ENCODE measurements around the gene PLCD3. TPM values are rescaled to one million over a fixed set of nuclear protein-coding genes. Genes with fewer than 3 reads are reported as not detected.

The PLCD3 gene
- total and polyA plus RNA-seq, 2 of the 13 experiments (the other 11 are each of a cell fraction or from before 2014, with no cell fraction given): 11.3 to 39.1 TPM

DNA sequence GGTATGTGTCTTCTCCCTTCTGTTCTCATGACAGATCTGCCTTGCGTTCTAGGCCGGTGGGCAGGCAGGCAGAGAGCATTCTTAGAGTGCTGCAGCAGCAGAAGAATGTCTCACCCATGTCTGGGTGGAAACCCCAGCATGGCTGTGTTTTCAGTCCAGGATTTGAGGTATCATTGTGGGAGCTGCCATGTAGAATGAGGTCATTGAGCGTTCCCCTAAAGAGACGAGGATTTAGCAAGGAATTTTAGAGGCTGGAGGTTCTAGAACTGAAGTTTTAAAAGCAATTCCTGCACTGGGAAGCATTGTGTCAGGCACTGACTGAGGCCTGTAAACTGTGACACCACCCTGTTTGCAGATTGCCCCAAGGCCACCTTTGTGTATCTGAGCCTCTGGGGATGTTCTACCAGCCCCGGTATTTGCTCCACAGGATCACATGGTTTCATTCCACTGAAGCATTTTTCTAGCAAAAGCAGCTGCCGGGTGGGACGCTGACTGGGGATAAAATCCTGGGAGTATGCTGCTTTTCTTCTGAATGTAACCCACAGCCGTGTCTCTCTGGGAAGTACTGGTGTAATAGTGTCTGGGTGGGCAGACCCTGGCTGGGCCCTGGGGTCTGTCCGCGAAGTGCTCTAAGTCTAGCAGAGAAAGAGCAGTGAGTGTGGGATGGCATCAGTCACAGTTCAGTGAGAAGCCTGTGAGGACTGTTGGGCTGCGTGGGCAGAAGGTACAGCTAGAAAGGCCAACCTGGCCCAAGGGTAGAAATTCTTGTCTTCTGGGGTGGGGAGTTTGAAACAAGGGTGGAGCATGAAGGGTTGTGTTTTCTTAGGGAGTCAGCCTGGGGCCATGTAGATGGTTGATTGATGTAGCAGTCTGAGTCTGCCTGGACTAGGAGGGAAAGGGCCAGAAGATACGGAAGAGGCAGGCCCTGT is 30.2 kb downstream of the PLCD3 start (continued):
- TF ChIP-seq, protein P1, sequence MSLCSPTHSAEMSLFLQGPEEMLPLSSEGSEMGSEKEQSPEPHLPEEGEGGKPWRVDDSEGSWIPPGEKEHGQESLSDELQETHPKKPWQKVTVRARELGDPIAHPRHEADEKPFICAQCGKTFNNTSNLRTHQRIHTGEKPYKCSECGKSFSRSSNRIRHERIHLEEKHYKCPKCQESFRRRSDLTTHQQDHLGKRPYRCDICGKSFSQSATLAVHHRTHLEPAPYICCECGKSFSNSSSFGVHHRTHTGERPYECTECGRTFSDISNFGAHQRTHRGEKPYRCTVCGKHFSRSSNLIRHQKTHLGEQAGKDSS (CRISPR knock-in tag; IDR thresholded peaks at IDR 0.05; ENCODE audit: borderline replicate concordance, low read depth): no peak
- no peak for TF ChIP-seq ZNF761 (CRISPR knock-in tag; conservative IDR thresholded peaks at IDR 0.05)
- peak; percentile 65 for TF ChIP-seq NCOA2 (CRISPR knock-in tag; IDR thresholded peaks at IDR 0.05)
- TF ChIP-seq, protein P2, sequence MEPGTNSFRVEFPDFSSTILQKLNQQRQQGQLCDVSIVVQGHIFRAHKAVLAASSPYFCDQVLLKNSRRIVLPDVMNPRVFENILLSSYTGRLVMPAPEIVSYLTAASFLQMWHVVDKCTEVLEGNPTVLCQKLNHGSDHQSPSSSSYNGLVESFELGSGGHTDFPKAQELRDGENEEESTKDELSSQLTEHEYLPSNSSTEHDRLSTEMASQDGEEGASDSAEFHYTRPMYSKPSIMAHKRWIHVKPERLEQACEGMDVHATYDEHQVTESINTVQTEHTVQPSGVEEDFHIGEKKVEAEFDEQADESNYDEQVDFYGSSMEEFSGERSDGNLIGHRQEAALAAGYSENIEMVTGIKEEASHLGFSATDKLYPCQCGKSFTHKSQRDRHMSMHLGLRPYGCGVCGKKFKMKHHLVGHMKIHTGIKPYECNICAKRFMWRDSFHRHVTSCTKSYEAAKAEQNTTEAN (CRISPR knock-in tag; conservative IDR thresholded peaks at IDR 0.05): 0 out of 2 replicates have a peak, but pooled peaks have one; percentile 33
- peak; percentile 47; the same call in 1 of the 2 replicates for TF ChIP-seq GATAD1 (CRISPR knock-in tag; IDR thresholded peaks at IDR 0.05)
- TF ChIP-seq, protein P3, sequence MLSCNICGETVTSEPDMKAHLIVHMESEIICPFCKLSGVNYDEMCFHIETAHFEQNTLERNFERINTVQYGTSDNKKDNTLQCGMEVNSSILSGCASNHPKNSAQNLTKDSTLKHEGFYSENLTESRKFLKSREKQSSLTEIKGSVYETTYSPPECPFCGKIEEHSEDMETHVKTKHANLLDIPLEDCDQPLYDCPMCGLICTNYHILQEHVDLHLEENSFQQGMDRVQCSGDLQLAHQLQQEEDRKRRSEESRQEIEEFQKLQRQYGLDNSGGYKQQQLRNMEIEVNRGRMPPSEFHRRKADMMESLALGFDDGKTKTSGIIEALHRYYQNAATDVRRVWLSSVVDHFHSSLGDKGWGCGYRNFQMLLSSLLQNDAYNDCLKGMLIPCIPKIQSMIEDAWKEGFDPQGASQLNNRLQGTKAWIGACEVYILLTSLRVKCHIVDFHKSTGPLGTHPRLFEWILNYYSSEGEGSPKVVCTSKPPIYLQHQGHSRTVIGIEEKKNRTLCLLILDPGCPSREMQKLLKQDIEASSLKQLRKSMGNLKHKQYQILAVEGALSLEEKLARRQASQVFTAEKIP (CRISPR knock-in tag; IDR thresholded peaks at IDR 0.05; ENCODE audit: borderline replicate concordance): no peak
- 0 out of 2 replicates have a peak, but pooled peaks have one; percentile 48 for TF ChIP-seq HOXD1 (CRISPR knock-in tag; IDR thresholded peaks at IDR 0.05)
- no peak for TF ChIP-seq ZNF17 (CRISPR knock-in tag; IDR thresholded peaks at IDR 0.05)
- no peak for TF ChIP-seq ATF7-NPFF (CRISPR knock-in tag; IDR thresholded peaks at IDR 0.05; ENCODE audit: low read depth)
- TF ChIP-seq, protein P4, sequence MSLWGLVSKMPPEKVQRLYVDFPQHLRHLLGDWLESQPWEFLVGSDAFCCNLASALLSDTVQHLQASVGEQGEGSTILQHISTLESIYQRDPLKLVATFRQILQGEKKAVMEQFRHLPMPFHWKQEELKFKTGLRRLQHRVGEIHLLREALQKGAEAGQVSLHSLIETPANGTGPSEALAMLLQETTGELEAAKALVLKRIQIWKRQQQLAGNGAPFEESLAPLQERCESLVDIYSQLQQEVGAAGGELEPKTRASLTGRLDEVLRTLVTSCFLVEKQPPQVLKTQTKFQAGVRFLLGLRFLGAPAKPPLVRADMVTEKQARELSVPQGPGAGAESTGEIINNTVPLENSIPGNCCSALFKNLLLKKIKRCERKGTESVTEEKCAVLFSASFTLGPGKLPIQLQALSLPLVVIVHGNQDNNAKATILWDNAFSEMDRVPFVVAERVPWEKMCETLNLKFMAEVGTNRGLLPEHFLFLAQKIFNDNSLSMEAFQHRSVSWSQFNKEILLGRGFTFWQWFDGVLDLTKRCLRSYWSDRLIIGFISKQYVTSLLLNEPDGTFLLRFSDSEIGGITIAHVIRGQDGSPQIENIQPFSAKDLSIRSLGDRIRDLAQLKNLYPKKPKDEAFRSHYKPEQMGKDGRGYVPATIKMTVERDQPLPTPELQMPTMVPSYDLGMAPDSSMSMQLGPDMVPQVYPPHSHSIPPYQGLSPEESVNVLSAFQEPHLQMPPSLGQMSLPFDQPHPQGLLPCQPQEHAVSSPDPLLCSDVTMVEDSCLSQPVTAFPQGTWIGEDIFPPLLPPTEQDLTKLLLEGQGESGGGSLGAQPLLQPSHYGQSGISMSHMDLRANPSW (CRISPR knock-in tag; IDR thresholded peaks at IDR 0.05; ENCODE audit: borderline replicate concordance): 0 out of 2 replicates have a peak, but pooled peaks have one; percentile 54
- TF ChIP-seq, protein P5, sequence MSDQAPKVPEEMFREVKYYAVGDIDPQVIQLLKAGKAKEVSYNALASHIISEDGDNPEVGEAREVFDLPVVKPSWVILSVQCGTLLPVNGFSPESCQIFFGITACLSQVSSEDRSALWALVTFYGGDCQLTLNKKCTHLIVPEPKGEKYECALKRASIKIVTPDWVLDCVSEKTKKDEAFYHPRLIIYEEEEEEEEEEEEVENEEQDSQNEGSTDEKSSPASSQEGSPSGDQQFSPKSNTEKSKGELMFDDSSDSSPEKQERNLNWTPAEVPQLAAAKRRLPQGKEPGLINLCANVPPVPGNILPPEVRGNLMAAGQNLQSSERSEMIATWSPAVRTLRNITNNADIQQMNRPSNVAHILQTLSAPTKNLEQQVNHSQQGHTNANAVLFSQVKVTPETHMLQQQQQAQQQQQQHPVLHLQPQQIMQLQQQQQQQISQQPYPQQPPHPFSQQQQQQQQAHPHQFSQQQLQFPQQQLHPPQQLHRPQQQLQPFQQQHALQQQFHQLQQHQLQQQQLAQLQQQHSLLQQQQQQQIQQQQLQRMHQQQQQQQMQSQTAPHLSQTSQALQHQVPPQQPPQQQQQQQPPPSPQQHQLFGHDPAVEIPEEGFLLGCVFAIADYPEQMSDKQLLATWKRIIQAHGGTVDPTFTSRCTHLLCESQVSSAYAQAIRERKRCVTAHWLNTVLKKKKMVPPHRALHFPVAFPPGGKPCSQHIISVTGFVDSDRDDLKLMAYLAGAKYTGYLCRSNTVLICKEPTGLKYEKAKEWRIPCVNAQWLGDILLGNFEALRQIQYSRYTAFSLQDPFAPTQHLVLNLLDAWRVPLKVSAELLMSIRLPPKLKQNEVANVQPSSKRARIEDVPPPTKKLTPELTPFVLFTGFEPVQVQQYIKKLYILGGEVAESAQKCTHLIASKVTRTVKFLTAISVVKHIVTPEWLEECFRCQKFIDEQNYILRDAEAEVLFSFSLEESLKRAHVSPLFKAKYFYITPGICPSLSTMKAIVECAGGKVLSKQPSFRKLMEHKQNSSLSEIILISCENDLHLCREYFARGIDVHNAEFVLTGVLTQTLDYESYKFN (CRISPR knock-in tag; conservative IDR thresholded peaks at IDR 0.05): peak; percentile 59
- TF ChIP-seq ZSCAN25 (CRISPR knock-in tag; IDR thresholded peaks at IDR 0.05): no peak
- TF ChIP-seq ZNF124 (CRISPR knock-in tag; IDR thresholded peaks at IDR 0.05): no peak
- TF ChIP-seq, protein P6, sequence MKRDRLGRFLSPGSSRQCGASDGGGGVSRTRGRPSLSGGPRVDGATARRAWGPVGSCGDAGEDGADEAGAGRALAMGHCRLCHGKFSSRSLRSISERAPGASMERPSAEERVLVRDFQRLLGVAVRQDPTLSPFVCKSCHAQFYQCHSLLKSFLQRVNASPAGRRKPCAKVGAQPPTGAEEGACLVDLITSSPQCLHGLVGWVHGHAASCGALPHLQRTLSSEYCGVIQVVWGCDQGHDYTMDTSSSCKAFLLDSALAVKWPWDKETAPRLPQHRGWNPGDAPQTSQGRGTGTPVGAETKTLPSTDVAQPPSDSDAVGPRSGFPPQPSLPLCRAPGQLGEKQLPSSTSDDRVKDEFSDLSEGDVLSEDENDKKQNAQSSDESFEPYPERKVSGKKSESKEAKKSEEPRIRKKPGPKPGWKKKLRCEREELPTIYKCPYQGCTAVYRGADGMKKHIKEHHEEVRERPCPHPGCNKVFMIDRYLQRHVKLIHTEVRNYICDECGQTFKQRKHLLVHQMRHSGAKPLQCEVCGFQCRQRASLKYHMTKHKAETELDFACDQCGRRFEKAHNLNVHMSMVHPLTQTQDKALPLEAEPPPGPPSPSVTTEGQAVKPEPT (CRISPR knock-in tag; IDR thresholded peaks at IDR 0.05; ENCODE audit: low read depth): no peak
- no peak for TF ChIP-seq RFXANK (CRISPR knock-in tag; IDR thresholded peaks at IDR 0.05)
